HTR-8/SVneo (cell line): ENCODE results near the gene AOAH.
A peak's percentile ranks its signal among the peaks of the same experiment; 100 is the strongest.

ENCODE experiments used
- DNase-seq: peaks from one replicate; pipeline ENCODE4 v3.0.0; 2011; ENCODE audit warnings: low spot score, mixed read lengths; ENCODE audit not compliant: insufficient read length
- FAIRE-seq: peaks from 2 replicates; lab custom pipeline; 2011; peaks lifted over from hg19 to GRCh38; lab: Jason Lieb, UNC

The AOAH gene

DNA sequence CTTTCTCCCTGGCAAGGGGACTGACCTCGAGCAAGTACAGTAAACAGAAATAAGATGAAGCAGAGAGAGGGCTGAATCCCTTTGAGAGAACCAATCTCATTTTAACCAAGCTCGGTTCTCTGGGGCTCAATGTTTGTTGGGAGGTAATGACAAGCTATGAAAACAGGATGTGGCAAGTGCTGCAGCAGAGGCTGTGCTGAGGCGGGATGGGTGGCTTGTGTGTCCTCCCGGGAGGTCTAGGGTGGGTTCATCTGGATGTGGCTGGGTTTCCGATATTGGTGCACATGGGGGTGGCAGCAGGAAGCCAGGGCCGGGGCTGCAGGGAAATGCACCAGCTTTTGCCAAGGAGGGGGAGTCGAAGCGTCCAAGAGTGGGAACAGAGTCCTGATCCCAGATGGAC, 84.5 kb downstream of the AOAH start:
- FAIRE-seq (no peak), DNase-seq (no peak)

GRCh38 chr7:36638586-36639263, 85.6 kb downstream of the AOAH start:
- FAIRE-seq (no peak), DNase-seq (no peak)

DNA sequence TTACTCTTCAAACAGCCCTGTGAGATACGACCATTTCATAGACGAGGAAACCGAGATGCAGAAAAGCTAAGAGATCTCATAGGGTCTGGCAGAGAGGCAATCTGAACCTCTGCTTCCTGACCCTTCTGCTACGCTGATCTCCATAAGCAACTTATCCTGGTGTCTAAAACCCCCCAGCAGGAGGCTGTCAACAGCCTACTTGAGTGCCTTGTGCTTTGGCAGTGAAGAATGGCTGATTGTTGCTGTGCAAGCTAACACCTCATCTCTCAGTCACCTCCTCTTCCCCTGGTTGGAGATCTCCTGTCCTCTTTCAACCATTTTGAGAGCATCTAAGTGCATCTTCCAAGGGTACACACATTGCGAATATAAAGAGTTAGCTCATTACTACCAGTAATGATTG, 86.2 kb downstream of the AOAH start:
- FAIRE-seq (no peak), DNase-seq (no peak)

DNA sequence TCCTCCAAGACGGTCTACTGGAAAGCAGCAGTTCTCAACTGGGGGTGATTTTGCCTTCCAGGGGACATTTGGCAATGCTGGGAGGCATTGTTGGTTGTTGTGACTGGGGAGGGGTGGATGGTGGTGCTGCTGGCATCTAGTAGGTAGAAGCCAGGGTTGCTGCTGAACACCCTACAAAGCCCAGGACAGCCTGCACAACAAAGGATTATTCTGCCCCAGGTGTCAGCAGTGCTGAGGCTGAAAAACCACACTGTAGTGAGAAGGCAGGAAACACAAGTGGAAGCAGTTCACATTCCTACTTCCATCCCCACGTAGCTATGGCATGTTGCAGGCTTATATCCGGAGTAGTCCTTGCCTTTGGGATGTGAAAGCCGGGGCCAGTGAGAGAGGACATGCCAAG, 86.9 kb downstream of the AOAH start:
- FAIRE-seq, result no peak

DNA sequence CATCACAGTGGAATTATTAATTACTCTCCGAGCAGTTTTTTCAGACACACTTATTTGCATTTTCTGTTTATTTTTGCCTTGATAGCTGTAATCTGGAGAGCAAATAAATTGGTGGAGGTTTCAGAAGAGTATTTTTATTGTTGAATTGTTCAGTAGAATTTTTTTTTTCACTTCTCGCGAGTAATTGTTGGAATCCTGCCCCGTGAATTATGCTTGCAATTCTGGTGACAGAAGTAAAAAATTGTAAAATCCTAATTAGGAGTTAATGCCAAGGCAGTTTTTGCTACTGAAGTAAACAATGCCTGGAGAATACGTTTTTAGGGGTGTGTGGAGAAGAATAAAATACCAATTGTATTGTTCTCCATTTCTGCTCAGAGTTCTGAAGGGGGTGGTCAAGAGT, 88.2 kb downstream of the AOAH start:
- DNase-seq (no peak), FAIRE-seq (no peak)

More for the DNA sequence above, 86.9 kb downstream of the AOAH start:
- no peak for DNase-seq

DNA sequence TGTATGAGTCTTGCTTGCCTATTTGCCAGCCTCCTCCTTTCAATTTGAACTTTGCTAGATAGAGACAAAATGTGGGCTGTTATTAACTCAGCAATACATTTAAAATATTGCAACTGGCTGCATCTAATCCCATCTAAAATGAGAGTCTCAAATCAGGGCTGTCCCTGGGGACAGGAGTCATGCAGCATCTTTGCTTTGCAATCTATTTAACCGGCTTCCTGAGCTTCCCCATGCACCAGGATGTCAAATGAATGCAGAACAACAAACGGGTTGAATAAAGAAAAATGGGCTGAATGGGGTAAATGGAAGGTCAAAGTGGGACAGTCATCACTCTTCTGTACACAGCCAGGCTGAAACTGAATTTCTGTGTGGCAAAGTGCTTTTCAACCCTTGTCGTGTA, 89.2 kb downstream of the AOAH start:
- FAIRE-seq (no peak), DNase-seq (no peak)

- FAIRE-seq (no peak), DNase-seq (no peak)
These were observed 90.9 kb downstream of the AOAH start for GRCh38 chr7:36633377-36633776.

GRCh38 chr7:36630112-36630650, 94.1 kb downstream of the AOAH start:
- no peak for DNase-seq
- FAIRE-seq, result no peak

- FAIRE-seq, result no peak
- DNase-seq, result no peak
These were observed 94.9 kb downstream of the AOAH start for GRCh38 chr7:36629351-36629750.

DNA sequence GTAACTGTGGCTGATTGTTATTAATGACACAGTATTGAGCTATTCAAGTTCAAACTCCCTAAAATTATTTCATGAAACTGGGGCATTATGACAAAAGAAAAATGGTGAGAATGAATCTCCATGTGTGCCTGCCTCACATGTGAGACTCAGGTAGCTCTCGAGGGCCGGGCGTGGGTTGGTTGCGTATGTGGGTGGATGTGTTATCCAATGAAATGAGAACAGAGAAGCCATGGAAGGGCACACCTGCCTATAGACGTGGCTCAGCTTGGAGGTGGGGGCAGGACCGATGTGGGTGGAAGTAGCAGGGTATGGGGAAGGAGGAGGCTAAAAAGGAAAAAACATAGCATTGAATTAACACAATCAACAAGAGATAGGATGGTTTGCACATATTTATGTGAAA, 96.5 kb downstream of the AOAH start:
- DNase-seq (no peak), FAIRE-seq (no peak)

- DNase-seq (no peak), FAIRE-seq (no peak)
These were observed 98.2 kb downstream of the AOAH start for GRCh38 chr7:36626111-36626510.

DNA sequence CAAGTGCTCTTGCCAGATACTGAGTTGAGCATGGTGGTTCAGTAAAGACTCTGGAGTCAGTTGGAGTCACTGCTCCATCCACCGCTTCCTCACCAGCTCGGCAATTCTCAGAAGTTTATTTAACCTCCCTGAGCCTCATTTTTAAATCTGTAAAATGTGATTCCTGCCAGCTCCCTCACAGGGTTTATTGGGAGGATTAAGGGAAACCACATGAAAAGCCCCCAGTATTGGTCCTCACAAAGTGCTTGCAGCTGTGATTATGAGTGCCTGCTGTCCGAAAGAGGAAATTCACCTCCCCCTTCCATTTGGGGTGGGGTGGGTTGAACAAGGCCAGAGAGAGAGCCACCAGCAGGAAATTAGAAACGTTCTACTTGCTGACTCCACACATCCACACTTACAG, 99.0 kb downstream of the AOAH start:
- FAIRE-seq (no peak), DNase-seq (no peak)

DNA sequence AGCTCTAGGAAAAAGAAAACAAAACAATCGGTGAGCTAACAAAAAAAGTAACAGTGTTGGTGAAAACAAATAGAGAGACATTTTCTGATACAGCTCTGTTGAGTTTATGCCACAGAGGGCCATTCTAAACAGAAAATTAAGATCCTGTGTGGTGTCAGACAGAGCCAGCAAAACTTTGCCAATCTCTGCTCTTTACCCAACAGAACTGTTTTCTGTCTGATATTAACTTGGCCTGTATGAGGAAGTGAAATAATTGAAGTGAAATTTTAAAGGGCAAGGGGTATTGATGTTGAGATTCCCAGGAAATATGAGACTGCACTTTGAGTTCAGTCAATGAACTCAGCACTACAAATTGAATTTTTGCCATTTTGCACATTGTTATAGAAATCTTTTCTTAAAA, 101.0 kb downstream of the AOAH start:
- FAIRE-seq (no peak), DNase-seq (no peak)

- FAIRE-seq (no peak), DNase-seq (no peak)
These were observed 102.9 kb downstream of the AOAH start for GRCh38 chr7:36621396-36621795.

GRCh38 chr7:36620166-36620708, 104.1 kb downstream of the AOAH start:
- FAIRE-seq, result no peak
- no peak for DNase-seq

DNA sequence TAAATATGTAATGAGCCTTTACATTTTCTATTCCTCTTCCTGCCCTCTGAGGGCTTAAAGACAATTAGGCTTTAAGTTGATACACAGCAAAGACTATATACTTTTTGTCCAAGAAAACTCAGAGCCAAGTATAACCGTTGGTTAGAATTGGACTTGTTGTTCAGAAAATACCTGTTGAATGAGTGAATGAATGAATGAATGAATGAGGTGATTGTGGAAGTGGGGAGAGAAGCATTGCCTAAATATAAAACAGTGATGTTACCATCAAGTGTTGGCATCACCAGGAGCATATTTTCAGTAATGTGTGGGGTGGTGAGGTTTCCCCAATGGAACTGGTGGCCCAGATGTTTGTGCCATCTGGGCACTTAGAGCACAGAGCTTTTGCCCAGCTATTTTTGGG, 106.9 kb downstream of the AOAH start:
- no peak for FAIRE-seq
- no peak for DNase-seq

DNA sequence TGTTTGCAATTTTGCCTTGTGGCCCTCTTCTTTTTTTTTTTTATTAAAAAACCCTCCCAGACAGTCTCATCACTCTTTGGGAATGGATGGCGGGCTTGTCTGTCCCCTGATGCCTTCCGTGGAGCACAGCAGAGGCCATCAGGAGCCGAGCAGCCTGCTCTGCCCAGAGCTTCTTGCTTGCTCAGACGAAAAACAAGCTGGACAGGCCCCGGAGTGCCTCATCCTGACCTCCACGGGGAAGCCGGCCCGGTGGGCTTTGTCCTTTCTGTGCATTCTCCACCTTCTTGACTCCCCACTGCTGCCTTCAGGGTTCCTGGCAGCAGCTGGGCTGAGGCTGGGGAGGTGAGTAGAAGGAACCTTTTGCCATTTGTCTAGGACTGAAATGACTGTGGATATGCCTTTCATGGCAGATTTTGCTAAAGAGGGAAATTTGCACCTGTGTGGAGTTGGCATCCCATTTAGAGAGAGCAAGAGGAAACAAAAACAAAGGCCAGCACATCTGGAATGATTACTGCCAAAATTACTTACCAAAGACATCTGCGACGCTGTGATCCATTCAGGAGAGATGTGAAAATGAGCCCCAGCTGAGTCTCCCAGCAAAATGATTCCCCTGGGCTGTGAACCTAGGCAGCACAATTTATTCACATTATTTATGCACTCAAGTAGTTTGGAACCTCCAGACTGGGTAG, 108.3 kb downstream of the AOAH start:
- FAIRE-seq (peak; percentile 26), DNase-seq (no peak)

- no peak for FAIRE-seq
- DNase-seq, result no peak
These were observed 109.3 kb downstream of the AOAH start for GRCh38 chr7:36614959-36615358.

DNA sequence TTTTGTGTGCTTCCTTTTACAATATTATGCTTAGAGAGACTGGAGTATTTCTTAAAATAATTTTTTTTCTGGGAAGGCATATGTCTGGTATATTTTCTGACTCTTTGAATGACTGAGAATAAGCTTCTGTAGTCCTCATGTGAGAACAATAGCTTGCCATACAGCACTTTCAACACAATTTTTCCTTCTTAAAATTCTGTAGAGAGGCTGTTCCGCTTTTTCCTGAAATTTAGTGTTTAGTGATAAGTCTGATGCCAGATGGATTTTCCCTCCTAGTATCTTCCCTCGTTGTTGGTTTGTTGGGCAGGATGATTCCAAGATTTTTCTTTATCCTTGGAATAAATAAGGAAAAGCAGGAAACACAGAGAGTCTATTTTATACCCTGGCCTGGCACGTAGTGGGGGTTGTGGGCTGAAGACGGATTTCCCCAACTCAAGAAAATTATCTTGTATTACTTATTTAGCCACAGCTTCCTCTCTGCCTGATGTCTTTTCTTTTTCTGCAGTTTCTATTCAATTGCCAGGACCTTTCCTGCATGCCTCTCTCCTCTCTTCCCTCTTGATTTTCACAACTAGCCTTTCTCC, 111.2 kb downstream of the AOAH start:
- FAIRE-seq, result no peak
- DNase-seq, result no peak

GRCh38 chr7:36611703-36612102, 112.6 kb downstream of the AOAH start:
- FAIRE-seq (no peak), DNase-seq (no peak)

GRCh38 chr7:36607721-36608095, 116.6 kb downstream of the AOAH start:
- no peak for FAIRE-seq

More at GRCh38 chr7:36607721-36608095, 116.6 kb downstream of the AOAH start:
- DNase-seq, result no peak
